IPS-18c (cell line): Measurements from ENCODE around the gene TAF1B.
"Not testable (repeated sequence)": the region's sequence is repeated elsewhere in the genome, so short reads cannot be mapped to it uniquely, and the experiment has no call there.

Experiments
- H3K4me3 ChIP-seq: 2 replicates; pipeline ENCODE4 v1.7.0; 2013; ENCODE audit warnings: low read depth, mild to moderate bottlenecking, low read length, moderate library complexity; ENCODE audit not compliant: insufficient read depth
- H3K9me3 ChIP-seq: one replicate; pipeline ENCODE4 v1.6.1; 2013; ENCODE audit warnings: mild to moderate bottlenecking, low read length, moderate library complexity; ENCODE audit not compliant: control insufficient read depth, insufficient read depth

Gene TAF1B

GRCh38 chr2:9846554-9846953 lies 3.3 kb downstream of the TAF1B start:
- Histone ChIP-seq H3K9me3 (no peaks in the 10 kb centered on the region), H3K4me3 (no peak overlapping the region)

GRCh38 chr2:9847140-9847539 lies 3.9 kb downstream of the TAF1B start:
- H3K9me3 ChIP-seq = no peaks in the 10 kb centered on the region
- H3K4me3 ChIP-seq = no peak overlapping the region

GRCh38 chr2:9852881-9853280 lies 9.6 kb downstream of the TAF1B start:
- Histone ChIP-seq H3K9me3 (peaks cover 2% of the 10 kb centered on the region), H3K4me3 (no peak overlapping the region)

GRCh38 chr2:9857814-9858729 lies 14.8 kb downstream of the TAF1B start:
- Histone ChIP-seq H3K9me3 (peaks cover 18% of the 10 kb centered on the region), H3K4me3 (no peak overlapping the region; the same call in 1 of the 2 replicates)

- Histone ChIP-seq H3K9me3 (peaks cover 18% of the 10 kb centered on the region), H3K4me3 (no peak overlapping the region)
Observed at GRCh38 chr2:9858730-9859068, 15.4 kb downstream of the TAF1B start.

GRCh38 chr2:9860922-9861580 lies 17.8 kb downstream of the TAF1B start:
- peaks cover 18% of the 10 kb centered on the region for H3K9me3 ChIP-seq
- H3K4me3 ChIP-seq = not testable (repeated sequence)

- no peaks in the 10 kb centered on the region for H3K9me3 ChIP-seq
Observed at GRCh38 chr2:9867881-9868280, 24.6 kb downstream of the TAF1B start.

GRCh38 chr2:9873337-9873736 lies 30.1 kb downstream of the TAF1B start:
- H3K9me3 ChIP-seq = no peaks in the 10 kb centered on the region
- no peak overlapping the region for H3K4me3 ChIP-seq

More at GRCh38 chr2:9867881-9868280, 24.6 kb downstream of the TAF1B start:
- no peak overlapping the region for H3K4me3 ChIP-seq

- Histone ChIP-seq H3K9me3 (no peaks in the 10 kb centered on the region), H3K4me3 (no peak overlapping the region; the same call in 1 of the 2 replicates)
Observed at GRCh38 chr2:9877026-9877425, 33.8 kb downstream of the TAF1B start.

GRCh38 chr2:9877726-9878125 lies 34.5 kb downstream of the TAF1B start:
- no peaks in the 10 kb centered on the region for H3K9me3 ChIP-seq
- no peak overlapping the region for H3K4me3 ChIP-seq

- no peaks in the 10 kb centered on the region for H3K9me3 ChIP-seq
- no peak overlapping the region for H3K4me3 ChIP-seq
Observed at GRCh38 chr2:9879455-9880194, 36.4 kb downstream of the TAF1B start.

GRCh38 chr2:9883897-9884296 lies 40.6 kb downstream of the TAF1B start:
- no peaks in the 10 kb centered on the region for H3K9me3 ChIP-seq
- no peak overlapping the region for H3K4me3 ChIP-seq

- Histone ChIP-seq H3K4me3 (no peak overlapping the region), H3K9me3 (no peaks in the 10 kb centered on the region)
Observed at GRCh38 chr2:9884436-9884835, 41.2 kb downstream of the TAF1B start.

- no peaks in the 10 kb centered on the region for H3K9me3 ChIP-seq
- no peak overlapping the region for H3K4me3 ChIP-seq
Observed at GRCh38 chr2:9885036-9885684, 41.9 kb downstream of the TAF1B start.

- Histone ChIP-seq H3K4me3 (no peak overlapping the region), H3K9me3 (no peaks in the 10 kb centered on the region)
Observed at GRCh38 chr2:9887513-9887912, 44.2 kb downstream of the TAF1B start.

- no peak overlapping the region for H3K4me3 ChIP-seq
- no peaks in the 10 kb centered on the region for H3K9me3 ChIP-seq
Observed at GRCh38 chr2:9889812-9890261, 46.6 kb downstream of the TAF1B start.

- Histone ChIP-seq H3K4me3 (no peak overlapping the region), H3K9me3 (no peaks in the 10 kb centered on the region)
Observed at GRCh38 chr2:9892236-9892635, 49.0 kb downstream of the TAF1B start.
